CD4-positive, CD25-positive, alpha-beta regulatory T cell (primary cell): ENCODE results near the gene HMGCL. TPM values are rescaled to one million over a fixed set of nuclear protein-coding genes. Genes with fewer than 3 reads are reported as not detected.
"Not testable (repeated sequence)": the region's sequence is repeated elsewhere in the genome, so short reads cannot be mapped to it uniquely, and the experiment has no call there.

Experiments
- ATAC-seq, 2 donors: fragments of 150-1000 bp; cut with Tn5 transposase; one replicate each; pipeline ENCODE4 v1.10.0; 2021; ENCODE audit warnings: low read depth in 2 of 2, moderate number of reproducible peaks in 2 of 2, moderate library complexity in 1 of 2
- DNase-seq, 3 donors: peaks; one replicate each; pipeline versions ENCODE4 v3.0.0 to v3.0.0-alpha.2; 2012 to 2022; ENCODE audit warnings: mixed read lengths in 1 of 3
- H3K27ac ChIP-seq: one replicate; pipeline ENCODE4 v1.7.0; 2013; ENCODE audit warnings: mild to moderate bottlenecking, low read length; ENCODE audit not compliant: insufficient read depth, poor library complexity, severe bottlenecking
- H3K27me3 ChIP-seq: one replicate; pipeline ENCODE4 v1.7.0; 2013; ENCODE audit warnings: low read length; ENCODE audit not compliant: control insufficient read depth, insufficient read depth
- H3K36me3 ChIP-seq: one replicate; pipeline ENCODE4 v1.7.0; 2013; ENCODE audit warnings: mild to moderate bottlenecking, low read length, moderate library complexity; ENCODE audit not compliant: control insufficient read depth, insufficient read depth
- H3K4me1 ChIP-seq: 2 replicates; pipeline ENCODE4 v1.7.0; 2013; ENCODE audit warnings: mild to moderate bottlenecking, low read length; ENCODE audit not compliant: insufficient read depth, control insufficient read depth, poor library complexity, severe bottlenecking
- H3K4me3 ChIP-seq: one replicate; pipeline ENCODE4 v1.7.0; 2013; ENCODE audit warnings: low read depth, mild to moderate bottlenecking, low read length, moderate library complexity
- H3K9me3 ChIP-seq, 2 experiments: 1 replicate in 1 of 2; 2 replicates in 1 of 2; pipeline ENCODE4 v1.7.0; 2013; ENCODE audit warnings: low read length in 2 of 2, mild to moderate bottlenecking in 1 of 2, moderate library complexity in 1 of 2; ENCODE audit not compliant: control insufficient read depth in 2 of 2
- H3K27ac Mint-ChIP-seq, 3 donors: one replicate each; pipeline ENCODE4 v1.8.0; 2020 to 2022; ENCODE audit warnings: mild to moderate bottlenecking in 3 of 3, mixed read lengths in 3 of 3, moderate library complexity in 2 of 3
- H3K27me3 Mint-ChIP-seq: one replicate; pipeline ENCODE4 v1.8.0; 2022; ENCODE audit warnings: mild to moderate bottlenecking, mixed read lengths
- H3K36me3 Mint-ChIP-seq: one replicate; pipeline ENCODE4 v1.8.0; 2020; ENCODE audit warnings: mixed read lengths
- H3K4me1 Mint-ChIP-seq, 4 donors: one replicate each; pipeline ENCODE4 v1.8.0; 2020 to 2022; ENCODE audit warnings: mixed read lengths in 4 of 4, mild to moderate bottlenecking in 1 of 4
- H3K4me3 Mint-ChIP-seq, 4 donors: one replicate each; pipeline ENCODE4 v1.8.0; 2020 to 2022; ENCODE audit warnings: mild to moderate bottlenecking in 4 of 4, mixed read lengths in 4 of 4, moderate library complexity in 3 of 4
- H3K9me3 Mint-ChIP-seq, 7 donors: one replicate each; pipeline ENCODE4 v1.8.0; 2020 to 2022; ENCODE audit warnings: mixed read lengths in 7 of 7, mild to moderate bottlenecking in 3 of 7, moderate library complexity in 2 of 7
- polyA plus RNA-seq, 4 donors: library from polyadenylated mRNA; unstranded; fragments of 300-500 nt; fragmentation: Illumina TruSeq; gene quantifications; one replicate each; pipeline ENCODE4 v1.2.3, GENCODE V29; 2021
- total RNA-seq: library from RNA; stranded (reverse); gene quantifications from one replicate; pipeline ENCODE4 v1.2.3, GENCODE V29; 2022

HMGCL gene
- total and polyA plus RNA-seq, 5 donors from 2014 or later, result 15.7 to 40.5 (median 36.9) TPM

- peaks cover 9 to 34% (median 22%) of the 10 kb centered on the region in 4 donors for H3K4me1 Mint-ChIP-seq
- H3K4me3 Mint-ChIP-seq, result peak overlapping the region in 2 of 4 donors; percentile 21 to 75
- DNase-seq (no peak), ATAC-seq (no peak)
- H3K27ac ChIP-seq, result no peak overlapping the region
- H3K27me3 Mint-ChIP-seq, result peaks cover 5% of the 10 kb centered on the region
- peaks cover 19% of the 10 kb centered on the region for H3K36me3 ChIP-seq
- H3K27ac Mint-ChIP-seq, result peak overlapping the region in 2 of 3 donors; percentile 14 to 18
- H3K27me3 ChIP-seq, result no peaks in the 10 kb centered on the region
- H3K9me3 Mint-ChIP-seq, result no peaks in the 10 kb centered on the region
- no peaks in the 10 kb centered on the region for H3K9me3 ChIP-seq
- H3K4me1 ChIP-seq, result peaks cover 16% of the 10 kb centered on the region
- peaks cover 14% of the 10 kb centered on the region for H3K36me3 Mint-ChIP-seq
- no peak overlapping the region for H3K4me3 ChIP-seq
Observed at GRCh38 chr1:23864801-23865542, 39.7 kb upstream of the HMGCL start.

- no peaks in the 10 kb centered on the region for H3K27me3 ChIP-seq
- Mint-ChIP-seq H3K4me3 (no peak overlapping the region), H3K36me3 (peaks cover 19% of the 10 kb centered on the region), H3K4me1 (peaks cover 5 to 24% (median 14%) of the 10 kb centered on the region in 4 donors), H3K9me3 (peaks cover 0 to 2% (median 0%) of the 10 kb centered on the region in 7 donors), H3K27ac (no peak overlapping the region), H3K27me3 (no peaks in the 10 kb centered on the region)
- H3K4me1 ChIP-seq, result peaks cover 9% of the 10 kb centered on the region
- no peak overlapping the region for H3K27ac ChIP-seq
- no peak for DNase-seq
- no peak for ATAC-seq
- no peak overlapping the region for H3K4me3 ChIP-seq
- no peaks in the 10 kb centered on the region for H3K9me3 ChIP-seq
- peaks cover 30% of the 10 kb centered on the region for H3K36me3 ChIP-seq
Observed at GRCh38 chr1:23862640-23863039, 37.4 kb upstream of the HMGCL start.

DNA sequence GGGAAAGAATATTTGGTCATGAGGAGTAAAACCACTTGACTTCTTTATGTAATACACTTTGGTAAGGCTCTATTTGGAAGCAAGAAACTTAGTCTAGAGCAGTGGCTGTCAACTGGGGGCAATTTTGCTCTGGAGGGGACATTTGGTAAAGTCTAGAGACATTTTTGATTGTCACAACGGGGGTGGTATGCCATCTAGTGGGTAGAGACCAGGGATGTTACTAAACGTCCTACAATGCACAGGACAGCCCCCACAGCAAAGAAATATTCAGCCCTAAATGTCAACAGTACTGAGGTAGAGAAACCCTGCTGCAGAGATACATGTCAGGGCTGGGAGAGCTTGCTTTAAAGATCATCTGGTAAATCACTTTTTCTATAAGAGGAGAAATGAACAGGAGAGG lies 29.3 kb upstream of the HMGCL start:
- DNase-seq (peak in 1 of 3 donors; percentile 40), ATAC-seq (no peak)
- Mint-ChIP-seq H3K4me3 (no peak overlapping the region), H3K27ac (peak overlapping the region in 1 of 3 donors; percentile 25), H3K36me3 (peaks cover 24% of the 10 kb centered on the region), H3K9me3 (peaks cover 0 to 2% (median 0%) of the 10 kb centered on the region in 7 donors), H3K27me3 (no peaks in the 10 kb centered on the region), H3K4me1 (peaks cover 2 to 8% (median 5%) of the 10 kb centered on the region in 4 donors)
- H3K27me3 ChIP-seq, result no peaks in the 10 kb centered on the region
- no peak overlapping the region for H3K27ac ChIP-seq
- peaks cover 19% of the 10 kb centered on the region for H3K36me3 ChIP-seq
- H3K4me1 ChIP-seq, result no peaks in the 10 kb centered on the region
- no peaks in the 10 kb centered on the region for H3K9me3 ChIP-seq
- no peak overlapping the region for H3K4me3 ChIP-seq

- ATAC-seq, H3K9me3 ChIP-seq, H3K27ac Mint-ChIP-seq, H3K4me1 ChIP-seq, H3K27me3 Mint-ChIP-seq, H3K27me3 ChIP-seq, H3K9me3 Mint-ChIP-seq, DNase-seq, H3K4me1 Mint-ChIP-seq, H3K27ac ChIP-seq, H3K4me3 Mint-ChIP-seq, H3K4me3 ChIP-seq: not testable (repeated sequence)
- peaks cover 27% of the 10 kb centered on the region for H3K36me3 Mint-ChIP-seq
- H3K36me3 ChIP-seq, result peaks cover 17% of the 10 kb centered on the region
Observed at GRCh38 chr1:23853124-23853523, 27.9 kb upstream of the HMGCL start.

GRCh38 chr1:23851406-23851805 lies 26.2 kb upstream of the HMGCL start:
- H3K9me3 Mint-ChIP-seq, H3K27me3 Mint-ChIP-seq, H3K4me3 Mint-ChIP-seq, DNase-seq, H3K27ac Mint-ChIP-seq, H3K4me3 ChIP-seq, H3K4me1 Mint-ChIP-seq, ATAC-seq, H3K4me1 ChIP-seq, H3K27me3 ChIP-seq, H3K9me3 ChIP-seq, H3K27ac ChIP-seq: not testable (repeated sequence)
- peaks cover 40% of the 10 kb centered on the region for H3K36me3 Mint-ChIP-seq
- H3K36me3 ChIP-seq, result peaks cover 19% of the 10 kb centered on the region

- Mint-ChIP-seq H3K36me3 (peaks cover 35% of the 10 kb centered on the region), H3K9me3 (peaks cover 0 to 7% (median 1%) of the 10 kb centered on the region in 7 donors), H3K27me3 (no peaks in the 10 kb centered on the region), H3K4me3 (no peak overlapping the region), H3K4me1 (no peaks in the 10 kb centered on the region), H3K27ac (no peak overlapping the region)
- no peak overlapping the region for H3K27ac ChIP-seq
- no peaks in the 10 kb centered on the region for H3K4me1 ChIP-seq
- H3K9me3 ChIP-seq, result no peaks in the 10 kb centered on the region
- DNase-seq, result no peak
- no peaks in the 10 kb centered on the region for H3K27me3 ChIP-seq
- no peak overlapping the region for H3K4me3 ChIP-seq
- H3K36me3 ChIP-seq, result peaks cover 26% of the 10 kb centered on the region
- ATAC-seq, result no peak
Observed at GRCh38 chr1:23848673-23849616, 23.7 kb upstream of the HMGCL start.

DNA sequence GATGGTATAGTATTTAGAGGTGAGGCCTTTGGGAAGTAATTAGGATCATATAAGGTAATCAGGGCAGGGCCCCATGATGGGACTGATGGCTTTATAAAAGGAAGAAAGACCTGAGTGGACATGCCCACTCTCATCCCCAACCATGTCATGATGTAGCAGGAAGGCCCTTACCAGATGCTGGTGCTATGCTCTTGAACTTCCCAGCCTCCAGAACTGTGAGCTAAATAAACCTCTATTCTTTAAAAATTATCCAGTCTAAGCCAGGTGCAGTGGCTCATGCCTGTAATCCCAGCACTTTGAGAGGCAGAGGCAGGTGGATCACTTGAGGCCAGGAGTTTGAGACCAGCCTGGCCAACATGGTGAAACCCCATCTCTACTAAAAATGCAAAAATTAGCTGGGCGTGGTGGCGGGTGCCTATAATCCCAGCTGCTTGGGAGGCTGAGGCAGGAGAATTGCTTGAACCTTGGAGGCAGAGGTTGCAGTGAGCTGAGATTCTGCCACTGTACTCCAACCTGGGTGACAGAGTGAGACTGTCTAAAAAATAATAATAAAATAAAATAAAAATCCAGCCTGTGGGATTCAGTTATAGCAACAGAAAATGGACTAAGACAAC lies 22.4 kb upstream of the HMGCL start:
- ATAC-seq, H3K9me3 Mint-ChIP-seq, DNase-seq, H3K9me3 ChIP-seq, H3K27me3 Mint-ChIP-seq, H3K27ac ChIP-seq, H3K4me1 ChIP-seq, H3K4me1 Mint-ChIP-seq, H3K4me3 Mint-ChIP-seq, H3K27me3 ChIP-seq, H3K4me3 ChIP-seq: not testable (repeated sequence)
- H3K27ac Mint-ChIP-seq, result peak overlapping the region in 1 of 3 donors; percentile 26
- peaks cover 35% of the 10 kb centered on the region for H3K36me3 Mint-ChIP-seq
- peaks cover 26% of the 10 kb centered on the region for H3K36me3 ChIP-seq
